Loucy (cell line): ENCODE measurements around the gene LCN12.

Experiments
- H2AFZ ChIP-seq: fragments of 200-600 bp; sonication (generic); 2 replicates; pipeline ENCODE4 v1.6.0; 2016; ENCODE audit warnings: antibody characterized with exemption, mild to moderate bottlenecking, low read length, moderate library complexity
- H3F3A ChIP-seq: fragments of 200-600 bp; 2 replicates; pipeline ENCODE4 v1.6.0; 2016; ENCODE audit warnings: antibody characterized with exemption, low read depth, mild to moderate bottlenecking
- H3K27me3 ChIP-seq: fragments of 200-600 bp; sonication (generic); 2 replicates; pipeline ENCODE4 v1.6.1; 2014; ENCODE audit warnings: low read length, mild to moderate bottlenecking; ENCODE audit not compliant: insufficient read depth, poor library complexity, severe bottlenecking
- H3K36me3 ChIP-seq: fragments of 200-600 bp; sonication (generic); 2 replicates; pipeline ENCODE4 v1.6.1; 2016; ENCODE audit warnings: low read length; ENCODE audit not compliant: insufficient read depth
- H3K4me1 ChIP-seq: fragments of 200-600 bp; sonication (generic); 2 replicates; pipeline ENCODE4 v1.5.1; 2014; ENCODE audit warnings: low read length, mild to moderate bottlenecking; ENCODE audit not compliant: insufficient read depth, poor library complexity, severe bottlenecking
- H3K4me2 ChIP-seq: fragments of 200-600 bp; sonication (generic); 2 replicates; pipeline ENCODE4 v1.6.0; 2014; ENCODE audit warnings: antibody characterized with exemption, low read length, low read depth, mild to moderate bottlenecking; ENCODE audit not compliant: poor library complexity, severe bottlenecking
- H3K4me3 ChIP-seq: fragments of 200-600 bp; sonication (generic); 2 replicates; pipeline ENCODE4 v1.5.1; 2014; ENCODE audit warnings: low read length, mild to moderate bottlenecking, mixed read lengths; ENCODE audit not compliant: poor library complexity, severe bottlenecking
- H3K79me2 ChIP-seq: fragments of 200-600 bp; sonication (generic); 2 replicates; pipeline ENCODE4 v1.6.1; 2014; ENCODE audit warnings: low read length; ENCODE audit not compliant: insufficient read depth
- H3K9ac ChIP-seq: fragments of 200-600 bp; sonication (generic); 2 replicates; pipeline ENCODE4 v1.6.0; 2014; ENCODE audit warnings: mild to moderate bottlenecking, low read depth, low read length, moderate library complexity; ENCODE audit not compliant: poor library complexity, severe bottlenecking
- H3K9me2 ChIP-seq: fragments of 200-600 bp; sonication (generic); replicated peaks from 2 replicates; pipeline ENCODE4 v1.6.1; 2016; ENCODE audit warnings: low read depth, low read length, mixed read lengths
- H3K9me3 ChIP-seq: fragments of 200-600 bp; sonication (generic); 2 replicates; pipeline ENCODE4 v1.6.1; 2014; ENCODE audit warnings: mild to moderate bottlenecking, antibody characterized with exemption, low read length, low read depth; ENCODE audit not compliant: insufficient read depth
- H4K20me1 ChIP-seq: fragments of 200-600 bp; sonication (generic); 2 replicates; pipeline ENCODE4 v1.6.0; 2014; ENCODE audit warnings: antibody characterized with exemption, low read length, mild to moderate bottlenecking; ENCODE audit not compliant: insufficient read depth, poor library complexity, severe bottlenecking
- CTCF ChIP-seq: fragments of 200-600 bp; sonication (generic); conservative IDR thresholded peaks from 2 replicates; pipeline ENCODE4 v1.5.1; 2014; ENCODE audit warnings: mild to moderate bottlenecking, antibody characterized with exemption, low read length
- EZH2phosphoT487 ChIP-seq: fragments of 200-600 bp; IDR thresholded peaks from 2 replicates; pipeline ENCODE4 v1.6.1; 2018; ENCODE audit warnings: antibody characterized with exemption, mild to moderate bottlenecking, moderate library complexity, borderline replicate concordance

The LCN12 gene

GRCh38 chr9:136997830-136998234 lies 45.8 kb downstream of the LCN12 start:
- no peak overlapping the region for H3K4me2 ChIP-seq

GRCh38 chr9:137000177-137000930 lies 48.3 kb downstream of the LCN12 start:
- Histone ChIP-seq H3K36me3 (no peaks in the 10 kb centered on the region), H3K4me3 (no peak overlapping the region), H3K27me3 (no peaks in the 10 kb centered on the region), H3K9me2 (no peaks in the 10 kb centered on the region), H3K4me2 (no peak overlapping the region), H3F3A (no peaks in the 10 kb centered on the region), H3K79me2 (no peaks in the 10 kb centered on the region), H2AFZ (peak overlapping the region; percentile 33; the same call in 1 of the 2 replicates), H3K4me1 (peaks cover 8% of the 10 kb centered on the region), H3K9me3 (no peaks in the 10 kb centered on the region), H4K20me1 (no peaks in the 10 kb centered on the region), H3K9ac (no peak overlapping the region)
- TF ChIP-seq EZH2phosphoT487 = no peak
- TF ChIP-seq CTCF = no peak

More at GRCh38 chr9:136997830-136998234, 45.8 kb downstream of the LCN12 start:
- Histone ChIP-seq H3K79me2 (peaks cover 15% of the 10 kb centered on the region), H4K20me1 (peaks cover 12% of the 10 kb centered on the region), H3K36me3 (no peaks in the 10 kb centered on the region), H3K4me3 (no peak overlapping the region), H3K9me2 (no peaks in the 10 kb centered on the region), H2AFZ (no peak overlapping the region), H3K9me3 (no peaks in the 10 kb centered on the region), H3K9ac (no peak overlapping the region), H3K4me1 (peaks cover 18% of the 10 kb centered on the region), H3K27me3 (no peaks in the 10 kb centered on the region), H3F3A (no peaks in the 10 kb centered on the region)
- TF ChIP-seq EZH2phosphoT487 (no peak), CTCF (no peak)

GRCh38 chr9:137001857-137002645 lies 50.0 kb downstream of the LCN12 start:
- Histone ChIP-seq H3K4me3 (no peak overlapping the region), H3F3A (no peaks in the 10 kb centered on the region), H3K36me3 (no peaks in the 10 kb centered on the region), H3K9me3 (no peaks in the 10 kb centered on the region), H3K4me1 (peaks cover 3% of the 10 kb centered on the region), H3K9ac (no peak overlapping the region), H3K4me2 (no peak overlapping the region), H2AFZ (no peak overlapping the region), H3K9me2 (no peaks in the 10 kb centered on the region), H3K27me3 (no peaks in the 10 kb centered on the region), H4K20me1 (no peaks in the 10 kb centered on the region), H3K79me2 (no peaks in the 10 kb centered on the region)
- TF ChIP-seq EZH2phosphoT487 = no peak
- TF ChIP-seq CTCF = no peak
